Psoas muscle (tissue), 8 donors: ENCODE data around the gene CIAO2A. TPM values are rescaled to one million over a fixed set of nuclear protein-coding genes. Genes with fewer than 3 reads are reported as not detected.

ENCODE experiments used
- ATAC-seq, 4 donors: fragments of 200-7000 bp; cut with Tn5 transposase; one replicate each; pipeline ENCODE4 v1.9.1; 2020; ENCODE audit warnings: moderate library complexity in 3 of 4, mild to moderate bottlenecking in 2 of 4
- DNase-seq, 2 donors: peaks; one replicate each; pipeline ENCODE4 v3.0.0-alpha.2; 2020
- H3K27ac ChIP-seq: fragments of 200-600 bp; one replicate; pipeline ENCODE4 v1.8.0; 2022
- H3K27me3 ChIP-seq, 3 donors: fragments of 200-600 bp in 1 of 3; one replicate each; pipeline versions ENCODE4 v1.6.1 to v1.8.0; 2013 to 2022; ENCODE audit warnings: low read length in 2 of 3, mild to moderate bottlenecking in 2 of 3, moderate library complexity in 1 of 3; ENCODE audit not compliant: insufficient read depth in 3 of 3
- H3K36me3 ChIP-seq, 2 donors: fragments of 200-600 bp in 1 of 2; one replicate each; pipeline versions ENCODE4 v1.6.1 to v1.8.0; 2013 to 2022; ENCODE audit warnings: low read depth in 1 of 2, mild to moderate bottlenecking in 1 of 2, moderate library complexity in 1 of 2; ENCODE audit not compliant: insufficient read depth in 1 of 2
- H3K4me1 ChIP-seq: fragments of 200-600 bp; one replicate; pipeline ENCODE4 v1.8.0; 2022
- H3K4me3 ChIP-seq: fragments of 200-600 bp; one replicate; pipeline ENCODE4 v1.8.0; 2022; ENCODE audit warnings: mild to moderate bottlenecking
- H3K9me3 ChIP-seq: fragments of 200-600 bp; one replicate; pipeline ENCODE4 v1.8.0; 2022
- WGBS, 3 donors: extraction: QIAGEN DNeasy Blood & Tissue Kit; methylation state at CpG; one replicate each; pipeline versions ENCODE4 v1.1.6 to v1.1.7; 2013; 5-methylcytosine and 5-hydroxymethylcytosine counted together
- intact Hi-C, 2 donors: fragments of 100-400 bp; cut with DNase I; formaldehyde crosslinking; loops; one replicate each; pipeline versions ENCODE4 v1.11.0 to v1.14.2; 2022
- polyA plus RNA-seq, 3 donors: library from polyadenylated mRNA; stranded (reverse); fragments of 200-250 nt; gene quantifications; one replicate each; pipeline ENCODE4 v1.2.3, GENCODE V29; 2013
- total RNA-seq, 4 donors: library from RNA; stranded (reverse); fragmentation: NEBNext Ultra II Directional in 2 of 4; extraction: Animal tissue kit (Norgen Biotek cat#: 25700) in 2 of 4; gene quantifications; one replicate each; pipeline versions ENCODE4 v1.2.1 to v1.2.4, GENCODE V29; 2021 to 2023
- TF ChIP-seq, protein P1 (sequence below): fragments of 200-600 bp; IDR thresholded peaks from one replicate; pipeline ENCODE4 v1.8.0; 2022; ENCODE audit warnings: antibody characterized with exemption
- donor health status: healthy with polysubstance abuse.
- donor health status: DM: no; HTN: no; CAD: no; lungs with moderate emphysema.
- donor health status: Bipolar disorder and iron deficiency.
- donor health status: healthy.
- donor health status: DM: yes; HTN: yes; CAD: no.
- donor health status: DM: no; HTN: no; CAD: no.
- donor health status: DM: no; HTN: no; CAD: no.
- donor health status: DM: yes; HTN: yes; CAD: no.

Gene CIAO2A
- total and polyA plus RNA-seq, 7 donors, result 24.0 to 109 (median 73.5) TPM

DNA sequence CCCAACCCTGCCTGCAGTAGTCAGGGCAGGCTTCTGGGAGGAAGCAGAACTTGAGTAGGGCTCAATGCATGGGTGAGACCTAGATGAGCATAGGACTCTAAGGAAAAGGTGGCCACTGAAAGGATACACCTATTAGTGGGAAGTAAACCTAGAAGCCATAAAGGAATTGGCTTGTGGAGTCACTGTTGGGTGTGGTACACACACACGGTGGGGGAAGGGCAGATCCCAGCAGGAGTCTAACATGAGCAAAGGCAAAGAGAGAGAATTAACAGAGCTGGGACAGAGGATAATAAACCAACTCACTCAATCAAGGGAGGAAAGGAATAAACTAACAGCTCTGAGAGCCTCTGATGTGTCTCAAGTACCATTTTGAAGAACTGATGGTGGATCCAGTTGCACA is 70.4 kb downstream of the CIAO2A start:
- H3K9me3 ChIP-seq, result no peaks in the 10 kb centered on the region
- ATAC-seq (no peak), DNase-seq (no peak)
- WGBS, 3 donors, result 20 to 62% (median 38%) methylated on average over 1 of the region's 1 CpG
- no peak overlapping the region for H3K4me3 ChIP-seq
- TF ChIP-seq, protein P1, sequence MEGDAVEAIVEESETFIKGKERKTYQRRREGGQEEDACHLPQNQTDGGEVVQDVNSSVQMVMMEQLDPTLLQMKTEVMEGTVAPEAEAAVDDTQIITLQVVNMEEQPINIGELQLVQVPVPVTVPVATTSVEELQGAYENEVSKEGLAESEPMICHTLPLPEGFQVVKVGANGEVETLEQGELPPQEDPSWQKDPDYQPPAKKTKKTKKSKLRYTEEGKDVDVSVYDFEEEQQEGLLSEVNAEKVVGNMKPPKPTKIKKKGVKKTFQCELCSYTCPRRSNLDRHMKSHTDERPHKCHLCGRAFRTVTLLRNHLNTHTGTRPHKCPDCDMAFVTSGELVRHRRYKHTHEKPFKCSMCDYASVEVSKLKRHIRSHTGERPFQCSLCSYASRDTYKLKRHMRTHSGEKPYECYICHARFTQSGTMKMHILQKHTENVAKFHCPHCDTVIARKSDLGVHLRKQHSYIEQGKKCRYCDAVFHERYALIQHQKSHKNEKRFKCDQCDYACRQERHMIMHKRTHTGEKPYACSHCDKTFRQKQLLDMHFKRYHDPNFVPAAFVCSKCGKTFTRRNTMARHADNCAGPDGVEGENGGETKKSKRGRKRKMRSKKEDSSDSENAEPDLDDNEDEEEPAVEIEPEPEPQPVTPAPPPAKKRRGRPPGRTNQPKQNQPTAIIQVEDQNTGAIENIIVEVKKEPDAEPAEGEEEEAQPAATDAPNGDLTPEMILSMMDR, result no peak
- intact Hi-C loops, result no loop called here
- H3K4me1 ChIP-seq, result peaks cover 87% of the 10 kb centered on the region
- H3K27ac ChIP-seq, result peak overlapping the region; percentile 88
- no peaks in the 10 kb centered on the region for H3K27me3 ChIP-seq
- peaks cover 0 to 3% of the 10 kb centered on the region in 2 donors for H3K36me3 ChIP-seq

DNA sequence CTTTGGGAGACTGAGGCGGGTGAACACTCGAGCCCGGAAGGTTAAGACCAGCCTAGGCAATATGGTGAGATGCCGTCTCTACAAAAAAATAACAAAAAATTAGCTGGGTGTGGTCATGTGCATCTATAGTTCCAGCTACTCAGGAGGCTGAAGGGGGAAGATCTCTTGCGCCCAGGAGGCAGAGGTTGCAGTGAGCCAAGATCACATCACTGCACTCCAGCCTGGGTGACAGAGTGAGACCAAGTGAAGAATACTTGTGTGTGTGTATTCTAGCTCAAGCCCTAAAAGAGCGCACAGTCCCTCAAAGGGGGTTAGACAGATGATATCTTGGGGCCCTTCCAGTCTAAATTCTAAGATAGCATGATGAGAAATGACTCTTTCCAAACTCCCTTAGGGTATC is 71.1 kb downstream of the CIAO2A start:
- peaks cover 0 to 3% of the 10 kb centered on the region in 2 donors for H3K36me3 ChIP-seq
- TF ChIP-seq, protein P1, result no peak
- H3K4me3 ChIP-seq, result no peak overlapping the region
- H3K27ac ChIP-seq, result peak overlapping the region; percentile 88
- H3K4me1 ChIP-seq, result peaks cover 89% of the 10 kb centered on the region
- DNase-seq (no peak), ATAC-seq (no peak)
- H3K27me3 ChIP-seq, result no peaks in the 10 kb centered on the region
- intact Hi-C loops, result no loop called here
- 89 to 99% (median 91%) methylated on average over 6 of the region's 6 CpGs for WGBS, 3 donors
- H3K9me3 ChIP-seq, result no peaks in the 10 kb centered on the region

Other genes starting within 250 kb of the CIAO2A start
- 10 to 100 TPM; 44.3 to 65.6 (median 54.6) TPM for gene DAPK2, start 47.4 kb downstream of the CIAO2A start, total RNA-seq
- 10 to 100 TPM in 2 of 3 donors, 1 to 10 TPM in 1; 3.7 to 41.1 (median 13.4) TPM for gene DAPK2, start 47.4 kb downstream of the CIAO2A start, polyA plus RNA-seq
- gene SNX1, start 2.1 kb upstream of the CIAO2A start, total RNA-seq, result 100 to 1,000 TPM in 1 of 4 donors, 10 to 100 TPM in 3; 36.4 to 102 (median 49.3) TPM
- gene SNX1, start 2.1 kb upstream of the CIAO2A start, polyA plus RNA-seq, result 10 to 100 TPM; 59.6 to 64.4 (median 63.2) TPM
- gene SNX22, start 57.9 kb upstream of the CIAO2A start, total RNA-seq, result under 1 TPM; 0.08 to 0.17 (median 0.16) TPM
- under 1 TPM; 0.06 to 0.31 (median 0.23) TPM for gene SNX22, start 57.9 kb upstream of the CIAO2A start, polyA plus RNA-seq
- 10 to 100 TPM; 40.8 to 61.1 (median 50.1) TPM for gene PPIB, start 69.2 kb upstream of the CIAO2A start, total RNA-seq
- 100 to 1,000 TPM in 1 of 3 donors, 10 to 100 TPM in 2; 38.0 to 160 (median 79.6) TPM for gene PPIB, start 69.2 kb upstream of the CIAO2A start, polyA plus RNA-seq